HG03175 (cell line): ENCODE data around the gene ADD2.
"Not testable (repeated sequence)": the region's sequence is repeated elsewhere in the genome, so short reads cannot be mapped to it uniquely, and the experiment has no call there.

Experiments used
- ATAC-seq: cut with Tn5 transposase; IDR thresholded peaks from one replicate; pipeline ENCODE4 v1.9.1; 2021; ENCODE audit warnings: mild to moderate bottlenecking, moderate library complexity; ENCODE audit not compliant: unreplicated experiment

The ADD2 gene

DNA sequence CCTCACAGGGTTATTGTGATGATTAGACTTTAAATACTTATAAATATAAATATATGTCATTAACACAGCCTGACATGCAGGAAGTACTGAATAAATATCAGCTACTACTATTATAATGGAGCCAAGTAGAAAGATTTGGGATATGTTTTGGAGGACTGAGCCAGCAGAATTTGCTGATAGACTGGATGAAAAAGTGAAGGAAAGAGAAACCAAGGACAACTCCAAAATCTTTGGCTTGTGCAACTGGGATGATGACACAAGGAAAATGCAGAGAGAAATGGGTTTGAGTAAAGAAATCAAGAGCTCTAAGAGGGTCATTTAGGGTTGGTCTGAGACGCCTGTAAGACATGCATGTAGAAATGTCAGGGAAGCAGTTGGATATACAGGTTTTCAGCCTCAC lies 15.6 kb downstream of the ADD2 start:
- ATAC-seq, result no peak

DNA sequence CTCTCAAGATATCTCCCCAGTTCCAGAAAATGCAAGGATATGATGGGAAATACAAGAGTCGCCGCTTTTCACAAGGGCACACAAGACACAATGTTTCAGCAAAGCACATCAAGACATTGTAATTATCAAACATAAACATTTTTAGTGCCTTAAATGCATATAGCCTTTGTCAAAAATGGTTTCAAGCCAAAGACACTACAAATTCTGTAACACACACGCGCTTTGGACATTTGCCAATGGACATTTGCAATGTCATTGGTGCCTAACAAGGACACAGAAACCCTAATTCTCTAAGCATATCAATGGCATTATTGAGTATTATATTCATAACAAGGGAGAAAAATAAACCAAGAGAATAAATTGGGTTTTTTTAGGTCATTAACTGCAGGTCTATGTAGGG lies 16.1 kb downstream of the ADD2 start:
- no peak for ATAC-seq

DNA sequence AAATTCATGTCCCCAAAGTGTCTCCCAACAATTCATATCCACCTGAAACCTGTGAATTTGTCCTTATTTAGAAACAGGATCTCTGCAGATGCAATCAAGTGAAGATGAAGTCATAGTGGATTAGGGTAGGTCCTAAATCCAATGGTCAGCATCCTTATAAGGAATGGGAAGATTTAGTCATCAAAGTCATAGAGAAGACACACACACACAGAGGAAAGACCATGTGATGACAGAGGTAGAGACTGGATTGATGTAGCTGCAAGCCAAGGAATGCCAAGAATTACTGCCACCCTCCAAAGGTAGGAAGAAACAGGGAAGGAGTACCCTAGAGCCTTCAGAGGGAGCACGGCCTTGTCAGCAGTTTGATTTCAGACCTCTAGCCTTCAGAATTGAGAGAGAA lies 17.7 kb downstream of the ADD2 start:
- ATAC-seq, result no peak

DNA sequence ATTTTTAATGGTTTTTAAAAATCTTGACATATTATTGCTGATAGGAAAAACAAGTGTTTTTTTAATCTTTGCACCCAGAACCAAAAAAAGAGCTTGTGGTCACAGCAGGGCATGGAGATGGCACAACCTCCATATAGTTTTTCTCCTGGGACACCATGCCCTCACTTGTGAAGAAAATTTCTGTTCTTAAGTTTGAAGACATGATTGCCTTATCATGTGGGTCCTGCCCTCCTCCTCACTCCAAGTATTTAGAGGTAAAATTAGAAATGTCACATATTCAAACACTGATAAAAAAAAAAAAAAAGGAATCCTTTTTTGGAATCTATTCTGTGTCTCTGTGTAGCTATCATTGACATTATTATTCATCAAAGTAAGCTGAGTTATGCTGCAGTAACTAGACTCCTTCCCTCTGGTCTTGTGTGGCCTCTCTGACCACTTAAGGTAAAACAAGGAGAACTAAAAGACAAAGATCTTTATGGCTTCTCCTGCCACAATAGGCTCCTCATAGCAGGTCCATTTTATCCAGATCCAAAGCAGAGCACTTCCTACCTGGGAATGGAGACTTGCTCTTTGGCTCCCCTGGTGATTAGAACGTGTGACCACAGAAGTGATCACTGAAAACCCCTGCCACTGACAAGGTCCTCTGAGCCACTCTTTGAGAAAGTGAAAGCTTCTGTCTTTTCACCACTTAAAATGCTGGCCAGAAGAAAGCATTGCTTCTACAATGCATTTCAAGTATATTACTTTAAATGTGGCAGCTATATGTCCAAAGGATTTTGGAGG lies 19.8 kb downstream of the ADD2 start:
- no peak for ATAC-seq

DNA sequence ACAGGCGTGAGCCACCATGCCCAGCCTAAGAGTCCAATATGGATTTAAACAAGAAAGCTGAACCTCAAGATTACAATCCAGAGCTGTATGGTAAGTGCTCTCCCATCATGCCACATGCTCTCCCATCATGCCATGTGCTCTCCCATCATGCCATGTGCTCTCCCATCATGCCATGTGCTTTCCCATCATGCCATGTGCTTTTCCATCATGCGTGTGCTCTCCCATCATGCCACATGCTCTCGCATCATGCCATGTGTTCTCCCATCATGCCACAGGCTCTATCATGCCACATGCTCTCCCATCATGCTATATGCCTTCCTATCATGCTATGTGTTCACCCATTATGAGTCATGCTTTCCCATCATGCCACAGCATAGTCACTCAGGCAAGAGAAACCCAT lies 20.7 kb downstream of the ADD2 start:
- ATAC-seq, result no peak

DNA sequence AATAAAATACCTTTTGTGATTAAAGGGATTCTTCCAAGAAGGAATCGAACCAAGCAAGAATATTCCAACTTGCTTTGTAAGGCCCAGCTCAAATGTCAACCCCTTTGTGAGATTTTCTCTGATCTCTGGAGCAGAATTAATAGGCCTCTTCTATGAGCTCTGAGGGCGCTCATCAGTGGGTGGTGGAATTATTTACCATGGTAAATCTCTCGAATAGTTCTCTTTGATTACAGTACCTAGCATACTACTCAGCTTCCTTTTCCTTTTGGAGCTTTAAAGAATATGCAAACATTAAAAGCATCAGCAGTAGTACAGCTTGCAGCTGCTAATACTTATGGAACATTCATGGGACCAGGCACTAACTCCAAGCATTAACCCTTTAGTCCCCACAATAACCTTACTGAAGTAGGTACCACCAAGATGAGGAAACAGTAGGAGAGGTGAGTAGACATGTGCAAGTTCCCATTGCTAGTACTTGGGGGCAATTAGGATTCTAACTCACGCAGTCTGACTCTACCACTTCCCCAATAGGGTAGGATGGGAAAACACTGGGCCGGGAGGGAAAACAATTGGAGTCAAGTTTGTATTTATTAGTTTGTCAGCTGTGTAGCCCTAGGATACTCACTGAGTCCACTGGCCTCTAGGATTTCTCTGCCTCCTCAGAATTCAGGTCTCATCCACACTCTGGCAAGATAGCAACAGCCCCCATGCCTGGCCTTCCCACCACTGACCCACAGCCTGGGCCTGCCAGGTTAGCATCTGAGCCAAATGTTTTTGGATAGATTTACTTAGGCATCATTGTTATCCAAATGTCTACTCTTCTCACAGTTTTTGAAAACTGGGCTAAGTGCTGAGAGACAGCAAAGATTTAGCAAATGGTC lies 21.7 kb downstream of the ADD2 start:
- ATAC-seq, result no peak

DNA sequence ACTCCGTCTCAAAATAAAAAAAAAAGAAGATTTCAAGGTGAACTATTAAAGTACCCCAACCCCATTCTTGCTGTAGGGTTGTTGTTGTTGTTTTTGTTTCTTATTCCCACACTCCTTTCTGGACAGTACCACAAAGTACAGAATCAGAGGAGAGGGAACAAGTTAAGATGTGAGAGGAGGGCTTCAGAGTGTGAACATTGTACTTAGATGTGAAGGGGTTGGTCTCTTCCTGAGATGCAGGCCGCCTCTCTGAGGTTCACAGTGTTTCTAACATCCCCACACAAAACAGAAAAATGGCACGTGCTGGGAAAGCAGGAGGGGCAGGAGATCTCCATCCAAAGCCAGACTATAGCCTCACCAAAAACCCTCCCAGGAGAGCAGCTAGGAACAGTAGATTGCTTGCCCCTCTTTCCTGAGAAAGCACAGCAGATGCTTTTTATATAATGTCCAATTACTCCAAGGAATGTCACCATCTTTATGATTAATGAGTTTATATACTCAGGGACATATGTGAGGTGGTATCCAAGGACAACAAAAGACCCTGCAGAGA lies 22.6 kb downstream of the ADD2 start:
- ATAC-seq, result no peak

DNA sequence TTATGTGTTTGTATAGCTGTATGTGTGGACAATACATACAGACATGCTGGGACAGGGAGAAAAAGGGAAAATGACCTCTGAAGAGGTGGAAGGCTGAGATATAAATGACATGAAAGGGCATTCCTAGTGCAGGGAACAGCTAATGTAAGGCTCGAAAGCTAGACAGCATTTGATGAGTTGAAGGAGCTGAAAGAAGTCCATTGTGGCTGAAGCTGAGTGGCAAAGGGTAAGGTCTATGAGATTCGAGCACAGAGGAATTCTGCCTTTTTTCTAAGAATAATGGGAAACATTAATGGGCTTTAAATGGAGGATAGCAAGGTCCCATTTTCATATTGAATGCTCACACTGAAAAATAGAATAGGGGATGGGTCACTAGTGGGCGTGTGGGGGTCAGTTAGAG lies 23.6 kb downstream of the ADD2 start:
- no peak for ATAC-seq

DNA sequence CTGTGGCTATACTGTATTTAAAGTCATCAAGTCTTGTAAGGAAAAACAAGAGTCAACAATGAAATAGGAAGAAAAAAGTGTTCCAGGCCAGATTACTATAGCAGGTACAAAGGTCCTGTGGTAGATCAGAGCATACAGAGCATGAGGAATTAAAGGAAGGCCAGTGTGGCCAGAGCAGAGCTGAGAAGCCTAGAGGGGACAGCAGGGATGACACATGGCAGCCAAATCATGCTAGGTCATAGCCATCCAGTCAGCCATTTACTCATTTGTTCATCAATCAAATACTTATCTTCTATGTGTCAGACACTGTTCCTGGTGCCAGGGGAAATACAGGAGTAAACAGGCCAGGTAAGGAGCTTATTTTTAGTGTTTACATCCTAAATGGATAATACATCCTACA lies 24.3 kb downstream of the ADD2 start:
- no peak for ATAC-seq

DNA sequence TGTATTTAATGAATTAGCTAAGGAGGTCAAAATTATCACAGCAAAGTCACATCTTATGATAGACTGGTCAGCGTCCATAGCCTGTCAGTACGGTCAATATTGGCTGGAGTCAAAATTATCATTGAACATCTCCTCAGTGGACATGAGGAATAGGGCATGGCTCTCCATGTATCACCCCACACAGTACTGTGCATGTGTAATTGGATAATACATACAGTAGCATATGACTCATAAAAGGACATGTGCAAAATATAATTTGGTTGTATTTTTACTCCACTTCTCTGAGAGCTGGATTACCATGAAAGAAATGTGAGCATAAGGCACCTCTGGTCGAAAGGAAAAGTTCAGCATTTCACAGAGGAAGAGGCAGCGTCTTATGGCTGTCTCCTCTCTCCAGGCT lies 24.9 kb downstream of the ADD2 start:
- ATAC-seq, result no peak

DNA sequence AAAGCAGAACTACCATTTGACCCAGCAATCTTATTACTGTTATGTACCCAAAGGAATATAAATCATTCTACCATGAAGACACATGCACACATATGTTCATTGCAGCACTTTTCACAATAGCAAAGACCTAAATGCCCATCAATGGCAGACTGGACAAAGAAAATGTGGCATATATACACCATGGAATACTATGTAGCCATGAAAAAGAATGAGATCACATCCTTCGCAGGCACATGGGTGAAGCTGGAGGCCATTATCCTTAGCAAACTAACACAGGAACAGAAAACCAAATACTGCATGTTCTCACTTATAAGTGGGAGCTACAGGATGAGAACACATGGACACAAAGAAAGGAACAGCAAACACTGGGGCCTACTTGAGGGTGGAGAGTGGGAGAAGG lies 28.5 kb downstream of the ADD2 start:
- not testable (repeated sequence) for ATAC-seq

DNA sequence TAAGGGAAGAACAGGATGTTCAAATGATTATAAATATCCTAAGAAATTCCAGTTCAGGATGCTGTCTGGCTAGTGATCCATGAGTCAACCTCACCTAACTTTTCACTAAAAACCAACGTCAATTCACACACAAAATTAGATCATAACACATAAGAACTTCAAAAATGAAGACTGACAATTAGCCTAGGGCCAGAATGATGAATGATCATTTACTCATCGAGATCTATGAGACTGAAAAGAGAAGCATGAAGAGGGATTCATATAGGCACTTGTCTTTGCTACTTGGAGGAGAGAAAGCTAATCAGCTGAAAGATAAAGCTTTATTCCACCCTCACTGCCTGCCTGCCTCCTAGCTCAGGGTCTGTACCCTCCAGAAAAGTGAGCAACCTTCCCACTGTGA lies 29.8 kb downstream of the ADD2 start:
- ATAC-seq, result no peak

DNA sequence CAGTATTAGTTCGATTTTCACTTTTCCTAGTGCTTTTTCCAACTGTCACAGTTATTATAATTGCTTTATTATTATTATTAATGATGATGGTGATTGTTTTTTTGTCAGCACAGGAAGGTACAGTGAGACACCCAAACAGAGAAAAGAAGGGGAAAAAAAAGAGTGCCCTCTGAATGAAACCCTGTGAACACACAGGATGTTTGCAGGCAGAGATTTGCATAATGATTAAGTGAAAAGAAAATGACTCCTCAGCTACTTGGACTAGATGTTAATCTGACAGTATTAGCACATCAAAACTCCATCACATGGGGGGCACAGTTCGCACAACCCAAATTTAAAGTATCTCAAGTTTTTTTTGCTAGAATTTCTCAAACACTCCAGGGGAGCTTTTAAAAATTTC lies 32.9 kb downstream of the ADD2 start:
- ATAC-seq, result no peak

DNA sequence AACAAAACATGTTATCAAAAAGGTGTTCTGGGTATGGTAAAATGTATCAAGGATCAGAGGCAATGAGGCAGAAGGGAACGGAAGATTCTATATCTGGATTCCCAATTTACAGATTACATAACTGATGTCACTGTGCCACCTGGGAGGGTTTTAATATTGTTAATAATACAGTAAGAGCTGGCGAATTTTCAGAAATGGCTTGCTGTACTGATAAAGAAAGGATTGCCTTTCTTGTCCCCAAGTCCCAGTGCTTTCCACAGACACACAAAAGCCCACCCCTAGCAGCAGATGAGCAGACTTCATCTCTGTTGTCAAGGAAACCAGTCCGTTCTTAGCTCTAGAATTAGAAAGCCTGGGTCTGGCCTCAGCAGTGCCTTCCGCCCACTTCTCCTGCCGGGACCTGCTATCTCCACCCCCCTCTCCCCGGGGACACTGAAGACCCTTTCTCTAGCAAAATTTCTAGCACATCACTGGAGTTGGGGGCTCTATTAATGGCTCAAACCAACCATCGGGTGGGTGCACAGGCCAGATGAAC lies 34.3 kb downstream of the ADD2 start:
- no peak for ATAC-seq

DNA sequence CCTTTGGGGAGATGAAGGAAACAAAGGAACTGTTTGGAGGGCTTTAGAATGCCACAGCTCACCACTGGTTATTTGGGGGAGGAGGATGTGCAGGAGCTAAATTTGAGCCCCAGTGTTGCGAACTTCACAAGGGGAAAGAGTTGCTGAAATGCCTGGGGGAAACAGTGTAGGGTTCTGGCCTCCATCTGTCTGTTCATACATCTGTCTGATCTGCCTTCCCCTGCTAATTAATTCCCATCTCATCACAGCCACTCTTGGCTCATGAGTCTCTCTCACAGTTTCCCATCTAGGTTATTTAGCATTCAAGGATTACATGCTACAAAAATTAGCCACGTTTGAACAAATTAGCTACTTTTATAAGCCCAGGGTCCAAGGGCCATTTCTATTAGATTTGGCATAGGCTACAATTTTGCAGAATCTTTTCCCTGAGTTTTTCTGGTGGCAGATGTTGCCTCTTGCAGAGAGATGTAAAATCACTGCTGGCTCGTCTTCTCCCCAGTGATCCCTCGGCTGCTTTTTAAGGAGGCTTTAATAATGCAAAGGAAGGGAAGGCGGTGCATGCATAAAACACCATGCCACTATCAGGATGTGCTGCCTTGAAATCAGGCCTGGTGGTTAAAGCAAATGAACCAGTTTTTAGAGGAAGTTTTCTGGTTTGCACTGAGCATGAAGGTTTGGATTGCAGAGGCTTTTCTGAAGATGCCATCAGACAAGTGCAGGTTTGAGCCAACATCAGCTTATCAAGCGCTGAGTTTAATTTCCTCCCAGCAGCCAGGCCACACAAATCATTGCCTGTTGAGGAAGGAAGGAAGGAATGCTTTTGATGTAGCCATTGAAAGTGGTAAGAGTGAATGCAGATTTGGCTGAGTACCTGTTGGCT lies 35.0 kb downstream of the ADD2 start:
- no peak for ATAC-seq

DNA sequence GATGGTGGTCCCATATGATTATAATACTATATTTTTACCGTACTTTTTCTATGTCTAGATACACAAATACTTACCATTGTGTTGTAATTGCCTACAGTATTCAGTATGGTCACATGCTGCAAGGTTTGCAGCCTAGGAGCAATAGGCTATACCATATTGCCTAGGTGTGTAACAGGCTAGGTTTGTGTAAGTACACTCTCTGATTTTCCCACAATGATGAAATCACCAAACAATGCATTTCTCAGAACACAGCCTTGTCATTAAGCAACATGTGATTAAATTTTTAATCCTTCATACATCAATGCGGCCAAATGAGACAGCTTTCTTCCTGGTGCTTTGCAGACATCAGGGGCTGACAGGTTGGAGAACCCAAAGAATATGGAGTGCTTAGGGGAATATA lies 37.3 kb downstream of the ADD2 start:
- no peak for ATAC-seq

DNA sequence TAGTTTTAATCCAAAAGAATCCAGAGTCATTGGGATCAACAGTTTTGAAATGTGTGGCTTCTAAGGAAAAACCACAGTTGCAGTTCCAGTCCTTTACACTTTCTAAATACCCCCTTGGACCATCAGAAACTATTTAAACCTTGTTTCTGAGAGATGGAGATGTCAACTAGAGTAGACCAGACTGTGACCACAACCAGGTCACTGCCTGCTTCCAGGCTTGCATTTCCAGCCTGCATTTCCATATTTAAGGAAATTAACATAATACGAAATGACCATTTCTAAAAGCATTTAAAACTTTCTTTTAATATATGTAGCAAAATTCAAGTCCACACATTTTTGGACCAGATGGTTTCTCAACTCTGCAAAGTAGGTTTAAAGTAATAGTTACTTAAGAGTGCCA lies 38.4 kb downstream of the ADD2 start:
- no peak for ATAC-seq

DNA sequence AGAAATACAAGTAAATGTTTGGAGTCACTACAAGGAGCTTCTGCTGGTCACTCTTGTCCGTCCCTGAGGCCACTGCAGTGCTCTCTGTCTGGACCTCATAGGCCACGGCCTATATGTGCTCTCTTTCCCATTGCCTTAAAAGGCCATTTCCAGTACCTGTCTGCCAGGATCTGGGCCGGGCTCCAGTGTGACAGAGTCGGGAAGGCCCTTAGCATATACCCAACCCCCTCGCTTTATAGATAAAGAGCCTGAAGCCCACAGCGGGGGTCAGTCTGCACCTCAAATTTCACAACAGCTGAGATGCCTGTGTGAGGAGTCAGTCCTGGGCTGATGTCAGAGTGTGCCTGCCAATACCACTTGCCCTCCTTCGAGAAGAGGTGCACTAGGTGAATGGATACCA lies 39.9 kb downstream of the ADD2 start:
- ATAC-seq, result no peak

DNA sequence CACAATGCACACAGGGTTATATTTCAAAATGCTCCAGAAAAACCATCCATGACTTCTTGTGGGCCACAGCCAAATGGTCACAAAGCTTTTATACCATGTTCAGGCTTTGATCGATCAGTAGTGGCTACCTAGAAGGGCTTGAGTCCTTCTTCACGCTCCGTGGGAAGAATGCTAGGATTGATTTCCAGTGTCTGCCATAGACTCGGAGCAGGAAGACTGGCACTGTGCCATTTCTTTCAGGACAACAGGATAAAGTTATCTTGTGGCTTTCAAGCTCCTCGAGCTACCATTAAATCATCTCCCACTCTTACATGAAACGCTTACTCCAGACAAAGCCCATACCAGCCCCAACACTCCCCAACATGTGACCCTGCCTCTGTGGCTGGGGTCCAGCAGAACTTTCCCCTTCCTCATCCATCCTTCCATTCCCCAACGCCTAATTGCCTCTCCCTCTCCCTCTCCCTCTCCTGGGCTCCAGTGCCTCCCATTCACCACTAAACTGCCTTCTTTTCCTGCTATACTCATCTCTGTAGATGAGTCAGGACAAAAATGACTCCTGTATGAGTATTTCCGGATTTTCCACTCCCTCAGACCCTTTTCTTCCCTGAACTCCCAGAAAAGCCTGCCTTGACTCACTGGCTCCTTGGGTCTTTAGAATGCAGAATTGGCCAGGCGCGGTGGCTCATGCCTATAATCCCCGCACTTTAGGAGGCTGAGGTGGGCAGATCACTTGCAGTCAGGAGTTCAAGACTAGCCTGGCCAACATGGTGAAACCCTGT lies 40.9 kb downstream of the ADD2 start:
- no peak for ATAC-seq

DNA sequence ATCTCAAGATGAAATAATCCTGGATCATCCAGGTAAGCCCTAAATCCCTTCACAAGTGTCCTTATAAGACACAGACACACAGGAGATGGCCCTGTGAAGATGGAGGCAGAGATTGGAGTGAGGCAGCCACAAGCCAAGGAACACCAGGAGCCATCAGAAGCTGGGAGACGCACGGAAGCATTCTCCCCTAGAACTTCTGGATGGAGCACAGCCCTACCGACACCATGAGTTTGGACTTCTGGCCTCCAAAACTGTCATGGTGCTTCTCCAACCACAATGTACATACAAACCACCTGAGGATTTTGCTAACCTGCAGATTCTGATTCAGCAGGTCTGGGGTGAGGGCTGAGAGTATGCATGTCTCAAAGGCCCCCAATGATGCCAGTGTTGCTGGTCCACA lies 42.5 kb downstream of the ADD2 start:
- ATAC-seq, result no peak
